ENCODE measurements around the gene MRPL16. TPM values are rescaled to one million over a fixed set of nuclear protein-coding genes. Genes with fewer than 3 reads are reported as not detected.

Gene MRPL16
- total RNA-seq, 1 donor from 2014 or later = 34.3 TPM

GRCh38 chr11:59776210-59777066 is 34.1 kb downstream of the MRPL16 start:
- DNase-seq (ENCODE audit: low spot score) (no peak), ATAC-seq (peak; percentile 71)

GRCh38 chr11:59773083-59773440 is 37.5 kb downstream of the MRPL16 start:
- no peak for DNase-seq (ENCODE audit: low spot score)
- ATAC-seq = no peak

GRCh38 chr11:59771605-59772004 is 39.0 kb downstream of the MRPL16 start:
- ATAC-seq (no peak), DNase-seq (ENCODE audit: low spot score) (no peak)

GRCh38 chr11:59770869-59771268 is 39.7 kb downstream of the MRPL16 start:
- DNase-seq (ENCODE audit: low spot score) = no peak
- ATAC-seq = no peak

- ATAC-seq = no peak
- DNase-seq (ENCODE audit: low spot score) = no peak
Observed at GRCh38 chr11:59770319-59770718, 40.3 kb downstream of the MRPL16 start.

GRCh38 chr11:59769828-59770227 is 40.8 kb downstream of the MRPL16 start:
- no peak for ATAC-seq
- DNase-seq (ENCODE audit: low spot score) = no peak

- ATAC-seq (no peak), DNase-seq (ENCODE audit: low spot score) (no peak)
Observed at GRCh38 chr11:59769111-59769510, 41.5 kb downstream of the MRPL16 start.

- DNase-seq (ENCODE audit: low spot score) = no peak
- ATAC-seq = no peak
Observed at GRCh38 chr11:59767225-59767611, 43.4 kb downstream of the MRPL16 start.

GRCh38 chr11:59766542-59767224 is 43.9 kb downstream of the MRPL16 start:
- ATAC-seq = no peak
- no peak for DNase-seq (ENCODE audit: low spot score)

GRCh38 chr11:59765068-59765735 is 45.4 kb downstream of the MRPL16 start:
- ATAC-seq = no peak

GRCh38 chr11:59761993-59762392 is 48.6 kb downstream of the MRPL16 start:
- ATAC-seq = peak; percentile 43
- peak; percentile 38 for DNase-seq (ENCODE audit: low spot score)

More at GRCh38 chr11:59765068-59765735, 45.4 kb downstream of the MRPL16 start:
- DNase-seq (ENCODE audit: low spot score) = no peak

- ATAC-seq (no peak), DNase-seq (ENCODE audit: low spot score) (no peak)
Observed at GRCh38 chr11:59760771-59761170, 49.8 kb downstream of the MRPL16 start.

GRCh38 chr11:59759900-59760299 is 50.7 kb downstream of the MRPL16 start:
- no peak for DNase-seq (ENCODE audit: low spot score)
- no peak for ATAC-seq

GRCh38 chr11:59758401-59759037 is 52.1 kb downstream of the MRPL16 start:
- ATAC-seq = no peak
- DNase-seq (ENCODE audit: low spot score) = no peak

- DNase-seq (ENCODE audit: low spot score) (no peak), ATAC-seq (no peak)
Observed at GRCh38 chr11:59756845-59757244, 53.7 kb downstream of the MRPL16 start.

- ATAC-seq (no peak), DNase-seq (ENCODE audit: low spot score) (no peak)
Observed at GRCh38 chr11:59756558-59756840, 54.1 kb downstream of the MRPL16 start.

Other genes starting within 250 kb of the MRPL16 start
- 57.7 TPM for gene OSBP, start 195.0 kb downstream of the MRPL16 start, total RNA-seq
- 16.7 TPM for gene PATL1, start 141.7 kb downstream of the MRPL16 start, total RNA-seq
- gene OR10V1, start 96.9 kb downstream of the MRPL16 start, total RNA-seq = not detected
- 3.8 TPM for gene STX3, start 55.4 kb downstream of the MRPL16 start, total RNA-seq
- not detected for gene CBLIF, start 34.7 kb upstream of the MRPL16 start, total RNA-seq
- gene TCN1, start 55.7 kb upstream of the MRPL16 start, total RNA-seq = 0.45 TPM
- not detected for gene OOSP3, start 68.0 kb upstream of the MRPL16 start, total RNA-seq
- gene OOSP1, start 127.7 kb upstream of the MRPL16 start, total RNA-seq = not detected
- not detected for gene OOSP4A, start 153.3 kb upstream of the MRPL16 start, total RNA-seq
- not detected for gene OOSP4B, start 206.4 kb upstream of the MRPL16 start, total RNA-seq
- not detected for gene OOSP2, start 229.6 kb upstream of the MRPL16 start, total RNA-seq
- 0.25 TPM for gene MS4A3, start 245.9 kb upstream of the MRPL16 start, total RNA-seq

All from left lobe of liver (tissue), 2 donors.